SK-N-SH treated with all-trans-retinoic acid at 6 μM for 48 hours (cell line): Measurements from ENCODE around the gene TRAF7.

Experiments
- ATAC-seq: fragments of 200-7000 bp; cut with Tn5 transposase; 3 replicates; pipeline ENCODE4 v1.9.1; 2020; ENCODE audit warnings: mild to moderate bottlenecking, moderate library complexity
- ARNTL ChIP-seq: fragments of 450-650 bp; formaldehyde crosslinking; IDR thresholded peaks from 2 replicates; pipeline ENCODE4 v1.5.0; 2020; ENCODE audit warnings: low read depth, mild to moderate bottlenecking, moderate library complexity, borderline replicate concordance
- BACH2 ChIP-seq: fragments of 250-450 bp; sonication (Bioruptor Pico); IDR thresholded peaks from 2 replicates; pipeline ENCODE4 v1.9.0; 2021; ENCODE audit warnings: mild to moderate bottlenecking, borderline replicate concordance
- CREB5 ChIP-seq: fragments of 250-450 bp; sonication (Bioruptor Pico); IDR thresholded peaks from 2 replicates; pipeline ENCODE4 v1.5.1; 2020; ENCODE audit warnings: low read depth, mild to moderate bottlenecking, moderate library complexity
- CSDC2 ChIP-seq: fragments of 250-450 bp; sonication (Bioruptor Pico); IDR thresholded peaks from 2 replicates; pipeline ENCODE4 v1.5.0; 2020; ENCODE audit warnings: mild to moderate bottlenecking, moderate library complexity
- CSRNP3 ChIP-seq: fragments of 250-450 bp; sonication (Bioruptor Pico); IDR thresholded peaks from 2 replicates; pipeline ENCODE4 v1.5.1; 2021; ENCODE audit warnings: mild to moderate bottlenecking, moderate library complexity
- ESRRG ChIP-seq: fragments of 250-450 bp; sonication (Bioruptor Pico); IDR thresholded peaks from 2 replicates; pipeline ENCODE4 v1.6.1; 2021; ENCODE audit warnings: mild to moderate bottlenecking
- GLIS3 ChIP-seq: fragments of 250-450 bp; sonication (Bioruptor Pico); IDR thresholded peaks from 2 replicates; pipeline ENCODE4 v1.5.0; 2020; ENCODE audit warnings: mild to moderate bottlenecking, moderate library complexity
- ISL1 ChIP-seq: fragments of 250-450 bp; sonication (Bioruptor Pico); IDR thresholded peaks from 2 replicates; pipeline ENCODE4 v2.1.2; 2022; ENCODE audit warnings: mild to moderate bottlenecking, moderate library complexity
- OSR1 ChIP-seq: fragments of 250-450 bp; sonication (Bioruptor Pico); IDR thresholded peaks from 2 replicates; pipeline ENCODE4 v1.8.0; 2022; ENCODE audit warnings: moderate library complexity, mild to moderate bottlenecking, inconsistent platforms
- POU6F1 ChIP-seq: fragments of 250-450 bp; sonication (Bioruptor Pico); IDR thresholded peaks from 2 replicates; pipeline ENCODE4 v1.8.0; 2021; ENCODE audit warnings: low read depth, mild to moderate bottlenecking, moderate library complexity, borderline replicate concordance
- PPARA ChIP-seq: fragments of 250-450 bp; sonication (Bioruptor Pico); IDR thresholded peaks from 2 replicates; pipeline ENCODE4 v1.5.0; 2020; ENCODE audit warnings: mild to moderate bottlenecking, borderline replicate concordance
- RARB ChIP-seq: fragments of 250-450 bp; sonication (Bioruptor Pico); IDR thresholded peaks from 2 replicates; pipeline ENCODE4 v1.8.0; 2021; ENCODE audit warnings: mild to moderate bottlenecking, moderate library complexity
- TCF4 ChIP-seq: fragments of 250-450 bp; sonication (Bioruptor Pico); IDR thresholded peaks from 2 replicates; pipeline ENCODE4 v1.8.0; 2021; ENCODE audit warnings: mild to moderate bottlenecking, moderate library complexity, borderline replicate concordance
- TOX ChIP-seq: fragments of 250-450 bp; sonication (Bioruptor Pico); IDR thresholded peaks from 2 replicates; pipeline ENCODE4 v1.8.0; 2021; ENCODE audit warnings: mild to moderate bottlenecking, moderate library complexity, borderline replicate concordance
- ZC3H10 ChIP-seq: fragments of 250-450 bp; sonication (Bioruptor Pico); IDR thresholded peaks from 2 replicates; pipeline ENCODE4 v1.5.1; 2021; ENCODE audit warnings: mild to moderate bottlenecking, moderate library complexity
- ZFP3 ChIP-seq: fragments of 250-450 bp; sonication (Bioruptor Pico); IDR thresholded peaks from 2 replicates; pipeline ENCODE4 v1.5.0; 2020; ENCODE audit warnings: mild to moderate bottlenecking, moderate library complexity
- ZFP30 ChIP-seq: fragments of 450-650 bp; formaldehyde crosslinking; IDR thresholded peaks from 2 replicates; pipeline ENCODE4 v1.5.0; 2022; ENCODE audit warnings: mild to moderate bottlenecking, moderate library complexity
- ZNF565 ChIP-seq: fragments of 450-650 bp; formaldehyde crosslinking; conservative IDR thresholded peaks from 2 replicates; pipeline ENCODE4 v1.5.0; 2020; ENCODE audit warnings: low read depth, mild to moderate bottlenecking, moderate library complexity
- ZNF70 ChIP-seq: fragments of 450-650 bp; formaldehyde crosslinking; IDR thresholded peaks from 2 replicates; pipeline ENCODE4 v1.5.0; 2020; ENCODE audit warnings: mild to moderate bottlenecking, moderate library complexity
- ZNF8 ChIP-seq: fragments of 450-650 bp; formaldehyde crosslinking; IDR thresholded peaks from 2 replicates; pipeline ENCODE4 v1.5.0; 2020; ENCODE audit warnings: mild to moderate bottlenecking, moderate library complexity
- TF ChIP-seq, protein P1 (sequence below): fragments of 250-450 bp; sonication (Bioruptor Pico); IDR thresholded peaks from 2 replicates; pipeline ENCODE4 v1.8.0; 2020; ENCODE audit warnings: mild to moderate bottlenecking, moderate library complexity, borderline replicate concordance

Gene TRAF7

GRCh38 chr16:2189252-2189893 lies 33.8 kb downstream of the TRAF7 start:
- ATAC-seq: no peak
- no peak for TF ChIP-seq BACH2 (CRISPR knock-in tag)
- TF ChIP-seq ZFP30 (CRISPR knock-in tag): no peak
- no peak for TF ChIP-seq ZNF8 (CRISPR knock-in tag)
- TF ChIP-seq, protein P1, sequence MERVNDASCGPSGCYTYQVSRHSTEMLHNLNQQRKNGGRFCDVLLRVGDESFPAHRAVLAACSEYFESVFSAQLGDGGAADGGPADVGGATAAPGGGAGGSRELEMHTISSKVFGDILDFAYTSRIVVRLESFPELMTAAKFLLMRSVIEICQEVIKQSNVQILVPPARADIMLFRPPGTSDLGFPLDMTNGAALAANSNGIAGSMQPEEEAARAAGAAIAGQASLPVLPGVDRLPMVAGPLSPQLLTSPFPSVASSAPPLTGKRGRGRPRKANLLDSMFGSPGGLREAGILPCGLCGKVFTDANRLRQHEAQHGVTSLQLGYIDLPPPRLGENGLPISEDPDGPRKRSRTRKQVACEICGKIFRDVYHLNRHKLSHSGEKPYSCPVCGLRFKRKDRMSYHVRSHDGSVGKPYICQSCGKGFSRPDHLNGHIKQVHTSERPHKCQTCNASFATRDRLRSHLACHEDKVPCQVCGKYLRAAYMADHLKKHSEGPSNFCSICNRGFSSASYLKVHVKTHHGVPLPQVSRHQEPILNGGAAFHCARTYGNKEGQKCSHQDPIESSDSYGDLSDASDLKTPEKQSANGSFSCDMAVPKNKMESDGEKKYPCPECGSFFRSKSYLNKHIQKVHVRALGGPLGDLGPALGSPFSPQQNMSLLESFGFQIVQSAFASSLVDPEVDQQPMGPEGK (CRISPR knock-in tag): no peak
- no peak for TF ChIP-seq PPARA (CRISPR knock-in tag)
- TF ChIP-seq, all 23 proteins: peak for 0

DNA sequence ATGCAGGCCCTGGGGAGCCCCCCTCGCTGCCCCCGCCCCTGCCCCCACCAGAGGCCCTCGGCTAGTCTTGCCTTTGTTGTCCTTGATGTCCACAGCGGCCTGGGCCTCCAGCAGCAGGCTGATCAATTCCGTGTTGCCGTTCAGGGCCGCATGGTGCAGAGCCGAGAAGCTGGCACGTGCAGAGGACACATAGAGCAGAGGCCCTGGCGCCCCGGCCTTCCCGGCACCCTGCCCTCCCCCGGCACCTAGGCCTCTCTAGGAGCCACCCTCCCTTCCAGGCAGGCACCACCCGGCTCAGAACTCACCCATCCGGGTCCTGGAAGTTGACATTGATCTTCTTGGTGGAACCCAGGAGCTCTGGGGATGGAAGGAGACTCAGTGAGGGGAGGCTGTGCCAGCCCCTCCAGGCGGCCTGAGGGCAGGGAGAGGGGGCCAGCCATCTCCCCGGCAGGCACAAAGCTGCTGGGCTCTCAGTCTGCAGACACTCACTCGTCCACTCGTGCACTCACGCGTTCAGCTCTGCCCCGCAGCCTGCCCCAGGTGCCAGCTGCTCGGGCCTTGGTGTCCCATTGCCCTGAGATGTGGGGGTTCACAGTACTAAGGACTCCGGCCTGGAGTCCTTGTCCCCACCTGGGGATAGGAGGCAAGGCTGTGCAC lies 34.5 kb downstream of the TRAF7 start:
- ATAC-seq: no peak
- TF ChIP-seq CREB5 (CRISPR knock-in tag) (no peak), ESRRG (no peak), TOX (CRISPR knock-in tag) (no peak), ZNF8 (CRISPR knock-in tag) (no peak), ARNTL (CRISPR knock-in tag) (no peak), ZNF70 (CRISPR knock-in tag) (no peak), TCF4 (CRISPR knock-in tag) (no peak), PPARA (CRISPR knock-in tag) (no peak), BACH2 (CRISPR knock-in tag) (no peak), OSR1 (CRISPR knock-in tag) (no peak), ISL1 (CRISPR knock-in tag) (no peak), ZC3H10 (no peak), ZFP3 (CRISPR knock-in tag) (no peak), RARB (no peak), ZFP30 (CRISPR knock-in tag) (no peak), ZNF565 (CRISPR knock-in tag) (no peak), CSRNP3 (no peak), CSDC2 (CRISPR knock-in tag) (no peak)

GRCh38 chr16:2190659-2191445 lies 35.3 kb downstream of the TRAF7 start:
- no peak for ATAC-seq
- no peak for TF ChIP-seq GLIS3 (CRISPR knock-in tag)
- TF ChIP-seq BACH2 (CRISPR knock-in tag): no peak

DNA sequence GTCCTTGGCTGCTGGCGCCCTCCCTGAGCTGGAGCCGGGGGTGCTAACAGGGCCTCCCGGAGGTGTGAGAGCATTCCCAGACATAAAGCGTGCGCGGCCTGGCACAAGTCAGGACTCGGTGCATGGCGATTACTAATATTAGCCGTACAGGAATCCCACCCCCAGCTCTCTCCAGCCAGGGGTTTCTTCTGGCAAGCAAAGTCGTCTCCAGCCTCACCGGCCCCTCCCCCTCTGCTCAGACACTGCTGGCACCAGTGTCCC lies 35.8 kb downstream of the TRAF7 start:
- no peak for ATAC-seq
- no peak for TF ChIP-seq GLIS3 (CRISPR knock-in tag)
- no peak for TF ChIP-seq ZFP30 (CRISPR knock-in tag)
- TF ChIP-seq POU6F1 (CRISPR knock-in tag): no peak
- TF ChIP-seq CREB5 (CRISPR knock-in tag): no peak
- no peak for TF ChIP-seq ZNF70 (CRISPR knock-in tag)
- TF ChIP-seq CSRNP3: no peak
- TF ChIP-seq ZC3H10: no peak
